Gastrocnemius medialis (tissue), 4 donors: ENCODE measurements around the gene SPATA24. TPM values are rescaled to one million over a fixed set of nuclear protein-coding genes. Genes with fewer than 3 reads are reported as not detected.

Experiments
- ATAC-seq, 2 donors: fragments of 150-250 bp; one replicate each; pipeline ENCODE4 v1.9.1; 2016
- DNase-seq, 2 donors: peaks; one replicate each; pipeline ENCODE4 v3.0.0-alpha.2; 2019
- H3K27ac ChIP-seq, 4 donors: fragments of 200-600 bp; sonication (generic); 1 replicate in 1 of 4; 2 replicates in 3 of 4; pipeline ENCODE4 v1.5.1; 2016 to 2018; ENCODE audit warnings: mild to moderate bottlenecking in 2 of 4, moderate library complexity in 1 of 4
- H3K27me3 ChIP-seq, 3 donors: fragments of 200-600 bp; sonication (generic) in 2 of 3; 1 replicate in 1 of 3; 2 replicates in 2 of 3; pipeline versions ENCODE4 v1.5.1 to v1.6.0; 2016 to 2019; ENCODE audit warnings: mild to moderate bottlenecking in 1 of 3, moderate library complexity in 1 of 3
- H3K36me3 ChIP-seq, 2 donors: fragments of 200-600 bp; sonication (generic) in 1 of 2; one replicate each; pipeline ENCODE4 v1.5.1; 2017 to 2018
- H3K4me1 ChIP-seq, 2 donors: fragments of 200-600 bp; sonication (generic) in 1 of 2; one replicate each; pipeline ENCODE4 v1.5.1; 2016 to 2017; ENCODE audit warnings: mild to moderate bottlenecking in 2 of 2
- H3K4me3 ChIP-seq, 4 donors: fragments of 200-600 bp; sonication (generic) in 3 of 4; 1 replicate in 1 of 4; 2 replicates in 3 of 4; pipeline ENCODE4 v1.5.1; 2016 to 2019; ENCODE audit warnings: mild to moderate bottlenecking in 2 of 4
- H3K9me3 ChIP-seq, 3 donors: fragments of 200-600 bp; sonication (generic) in 2 of 3; 1 replicate in 1 of 3; 2 replicates in 2 of 3; pipeline ENCODE4 v1.5.1; 2016 to 2019
- CTCF ChIP-seq, 5 experiments: fragments of 450-650 bp in 3 of 5; fragments of 200-600 bp in 2 of 5; sonication (generic) in 2 of 5; IDR thresholded peaks in 4 of 5; conservative IDR thresholded peaks in 1 of 5; 1 replicate in 4 of 5; 2 replicates in 1 of 5; pipeline ENCODE4 v1.5.1; 2016 to 2019; ENCODE audit warnings: antibody characterized with exemption in 5 of 5, mild to moderate bottlenecking in 3 of 5, moderate library complexity in 3 of 5
- POLR2A ChIP-seq, 2 donors: fragments of 450-650 bp; IDR thresholded peaks; one replicate each; pipeline ENCODE4 v1.6.1; 2017; ENCODE audit warnings: antibody characterized with exemption in 2 of 2, mild to moderate bottlenecking in 2 of 2, moderate library complexity in 2 of 2
- in situ Hi-C, 4 donors: fragments of 200-750 bp; cut with MboI; loops; one replicate each; pipeline versions ENCODE4 v1.15.0 to v1.8.0; 2017; ENCODE audit warnings: low sequenced_read_pairs in 4 of 4
- intact Hi-C: fragments of 100-400 bp; cut with DNase I; formaldehyde crosslinking; loops from one replicate; pipeline ENCODE4 v1.15.1; 2023; ENCODE audit warnings: low total_unique reads
- total RNA-seq, 4 donors: library from RNA; depleted of rRNA; stranded (reverse); fragments of >200 nt; gene quantifications; one replicate each; pipeline versions ENCODE4 v1.1.0 to v1.2.3, GENCODE V29; 2016

SPATA24 gene
- total RNA-seq, 4 donors from 2014 or later = 6.8 to 24.1 (median 12.5) TPM

GRCh38 chr5:139386050-139386438 is 17.8 kb downstream of the SPATA24 start:
- TF ChIP-seq POLR2A (IDR thresholded peaks at IDR 0.05) (no peak), CTCF (IDR thresholded peaks at IDR 0.05 in 4 of 5, conservative IDR thresholded peaks at IDR 0.05 in 1 of 5) (no peak)
- no peak overlapping the region for H3K27ac ChIP-seq
- no peaks in the 10 kb centered on the region for H3K36me3 ChIP-seq
- intact Hi-C loops (no loop called here), in situ Hi-C loops (no loop called here)
- H3K4me1 ChIP-seq = peaks cover 10 to 33% of the 10 kb centered on the region in 2 donors
- ATAC-seq = no peak
- no peaks in the 10 kb centered on the region for H3K27me3 ChIP-seq
- DNase-seq = no peak
- H3K9me3 ChIP-seq = no peaks in the 10 kb centered on the region
- H3K4me3 ChIP-seq = no peak overlapping the region

GRCh38 chr5:139385061-139386049 is 18.5 kb downstream of the SPATA24 start:
- in situ Hi-C loops = no loop called here
- Histone ChIP-seq H3K4me1 (peaks cover 10 to 26% of the 10 kb centered on the region in 2 donors), H3K27ac (peak overlapping the region; percentile 57 to 75 (median 64)), H3K27me3 (no peaks in the 10 kb centered on the region), H3K36me3 (no peaks in the 10 kb centered on the region), H3K4me3 (peak overlapping the region; percentile 34 to 47 (median 44)), H3K9me3 (no peaks in the 10 kb centered on the region)
- DNase-seq (peak in 1 of 2 donors; percentile 40), ATAC-seq (peak; percentile 29 to 60)
- intact Hi-C loops = no loop called here
- TF ChIP-seq CTCF (IDR thresholded peaks at IDR 0.05 in 4 of 5, conservative IDR thresholded peaks at IDR 0.05 in 1 of 5) (peak in 4 of 5 experiments; percentile 10 to 48 (median 38)), POLR2A (IDR thresholded peaks at IDR 0.05) (no peak)

GRCh38 chr5:139384591-139385051 is 19.3 kb downstream of the SPATA24 start:
- Histone ChIP-seq H3K27ac (peak overlapping the region; percentile 57 to 75 (median 64)), H3K4me3 (peak overlapping the region; percentile 34 to 47 (median 44)), H3K9me3 (no peaks in the 10 kb centered on the region), H3K4me1 (peaks cover 10 to 21% of the 10 kb centered on the region in 2 donors), H3K36me3 (no peaks in the 10 kb centered on the region), H3K27me3 (no peaks in the 10 kb centered on the region)
- intact Hi-C loops (no loop called here), in situ Hi-C loops (no loop called here)
- ATAC-seq (no peak), DNase-seq (no peak)
- TF ChIP-seq CTCF (IDR thresholded peaks at IDR 0.05 in 4 of 5, conservative IDR thresholded peaks at IDR 0.05 in 1 of 5) (no peak), POLR2A (IDR thresholded peaks at IDR 0.05) (no peak)

GRCh38 chr5:139383993-139384590 is 19.8 kb downstream of the SPATA24 start:
- in situ Hi-C loops = no loop called here
- Histone ChIP-seq H3K9me3 (no peaks in the 10 kb centered on the region), H3K27ac (peak overlapping the region in 2 of 4 donors; percentile 59 to 75), H3K4me1 (peaks cover 10 to 18% of the 10 kb centered on the region in 2 donors), H3K4me3 (no peak overlapping the region), H3K36me3 (no peaks in the 10 kb centered on the region), H3K27me3 (no peaks in the 10 kb centered on the region)
- no peak for TF ChIP-seq CTCF (IDR thresholded peaks at IDR 0.05 in 4 of 5, conservative IDR thresholded peaks at IDR 0.05 in 1 of 5)
- TF ChIP-seq POLR2A (IDR thresholded peaks at IDR 0.05) = no peak
- intact Hi-C loops = no loop called here
- no peak for ATAC-seq
- DNase-seq = no peak
